ENCODE results near the gene TNFSF10.
A peak's percentile ranks its signal among the peaks of the same experiment; 100 is the strongest.
"Not testable (repeated sequence)": the region's sequence is repeated elsewhere in the genome, so short reads cannot be mapped to it uniquely, and the experiment has no call there.

TNFSF10 gene

GRCh38 chr3:172528677-172529076 is 5.4 kb upstream of the TNFSF10 start:
- DNase-seq (ENCODE audit: low read depth) = no peak
- H3K4me3 ChIP-seq (ENCODE audit: control insufficient read depth, low read depth, low read length) = no peak overlapping the region
- no peak for TF ChIP-seq CTCF (conservative IDR thresholded peaks at IDR 0.05; ENCODE audit: control insufficient read depth, insufficient read depth, low read depth, low read length)

GRCh38 chr3:172527306-172527705 is 4.1 kb upstream of the TNFSF10 start:
- no peak overlapping the region for H3K4me3 ChIP-seq (ENCODE audit: control insufficient read depth, low read depth, low read length)
- DNase-seq (ENCODE audit: low read depth) = no peak
- TF ChIP-seq CTCF (conservative IDR thresholded peaks at IDR 0.05; ENCODE audit: control insufficient read depth, insufficient read depth, low read depth, low read length) = no peak

GRCh38 chr3:172525116-172525613 is 1.9 kb upstream of the TNFSF10 start:
- H3K4me3 ChIP-seq (ENCODE audit: control insufficient read depth, low read depth, low read length) = no peak overlapping the region
- no peak for TF ChIP-seq CTCF (conservative IDR thresholded peaks at IDR 0.05; ENCODE audit: control insufficient read depth, insufficient read depth, low read depth, low read length)
- no peak for DNase-seq (ENCODE audit: low read depth)

- TF ChIP-seq CTCF (conservative IDR thresholded peaks at IDR 0.05; ENCODE audit: control insufficient read depth, insufficient read depth, low read depth, low read length) = no peak
- H3K4me3 ChIP-seq (ENCODE audit: control insufficient read depth, low read depth, low read length) = no peak overlapping the region
- peak; percentile 59 for DNase-seq (ENCODE audit: low read depth)
These were observed 1.4 kb upstream of the TNFSF10 start for GRCh38 chr3:172524611-172525010.

- DNase-seq (ENCODE audit: low read depth); H3K4me3 ChIP-seq (ENCODE audit: control insufficient read depth, low read depth, low read length): not testable (repeated sequence)
These were observed 1.1 kb downstream of the TNFSF10 start for GRCh38 chr3:172521837-172522726.

GRCh38 chr3:172520301-172520831 is 2.9 kb downstream of the TNFSF10 start:
- no peak for TF ChIP-seq CTCF (conservative IDR thresholded peaks at IDR 0.05; ENCODE audit: control insufficient read depth, insufficient read depth, low read depth, low read length)
- no peak overlapping the region for H3K4me3 ChIP-seq (ENCODE audit: control insufficient read depth, low read depth, low read length)
- DNase-seq (ENCODE audit: low read depth) = peak; percentile 90

GRCh38 chr3:172519740-172520139 is 3.5 kb downstream of the TNFSF10 start:
- no peak for DNase-seq (ENCODE audit: low read depth)

More at GRCh38 chr3:172519740-172520139, 3.5 kb downstream of the TNFSF10 start:
- H3K4me3 ChIP-seq (ENCODE audit: control insufficient read depth, low read depth, low read length) = no peak overlapping the region
- no peak for TF ChIP-seq CTCF (conservative IDR thresholded peaks at IDR 0.05; ENCODE audit: control insufficient read depth, insufficient read depth, low read depth, low read length)
